ENCODE data around the gene NANOGP8. TPM values are rescaled to one million over a fixed set of nuclear protein-coding genes. Genes with fewer than 3 reads are reported as not detected.
"Not testable (repeated sequence)": the region's sequence is repeated elsewhere in the genome, so short reads cannot be mapped to it uniquely, and the experiment has no call there.

NANOGP8 gene
- total RNA-seq, 1 donor from 2014 or later = not detected

DNA sequence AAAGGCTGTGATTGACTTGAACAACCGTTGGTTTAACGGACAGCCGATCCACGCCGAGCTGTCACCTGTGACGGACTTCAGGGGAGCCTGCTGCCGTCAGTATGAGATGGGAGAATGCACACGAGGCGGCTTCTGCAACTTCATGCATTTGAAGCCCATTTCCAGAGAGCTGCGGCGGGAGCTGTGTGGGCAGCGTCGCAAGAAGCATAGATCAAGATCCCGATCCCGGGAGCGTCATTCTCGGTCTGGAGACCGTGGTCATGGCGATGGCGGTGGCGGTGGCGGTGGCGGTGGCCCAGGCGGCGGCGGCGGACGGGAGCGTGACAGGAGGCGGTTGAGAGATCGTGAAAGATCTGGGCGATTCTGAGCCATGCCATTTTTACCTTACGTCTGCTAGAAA, 7.8 kb upstream of the NANOGP8 start:
- no peak for DNase-seq (ENCODE audit: low read depth, low spot score)

DNA sequence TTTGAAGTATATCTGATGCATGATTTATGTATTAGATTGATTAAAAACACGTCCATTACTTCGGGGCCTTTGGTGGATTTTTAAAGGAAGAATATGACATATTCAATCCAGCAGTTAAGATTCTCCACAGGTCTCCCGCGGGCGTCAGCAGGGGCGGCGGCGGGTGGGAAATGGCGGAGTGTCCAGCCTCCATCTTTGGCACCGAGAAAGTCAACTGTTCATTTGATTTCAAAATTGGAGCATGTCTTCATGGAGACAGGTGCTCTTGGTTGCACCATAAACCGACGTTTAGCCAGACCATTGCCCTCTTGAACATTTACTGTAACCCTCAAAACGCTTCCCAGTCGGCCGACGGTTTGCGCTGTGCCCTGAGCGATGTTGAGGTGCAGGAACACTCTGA, 7.2 kb upstream of the NANOGP8 start:
- no peak for DNase-seq (ENCODE audit: low read depth, low spot score)

- no peak for DNase-seq (ENCODE audit: low read depth, low spot score)
These were observed 5.2 kb upstream of the NANOGP8 start for GRCh38 chr15:35090104-35090807.

- no peak for DNase-seq (ENCODE audit: low read depth, low spot score)
These were observed 4.5 kb upstream of the NANOGP8 start for GRCh38 chr15:35089551-35089950.

GRCh38 chr15:35088329-35088728, 3.2 kb upstream of the NANOGP8 start:
- DNase-seq (ENCODE audit: low read depth, low spot score) = no peak

DNA sequence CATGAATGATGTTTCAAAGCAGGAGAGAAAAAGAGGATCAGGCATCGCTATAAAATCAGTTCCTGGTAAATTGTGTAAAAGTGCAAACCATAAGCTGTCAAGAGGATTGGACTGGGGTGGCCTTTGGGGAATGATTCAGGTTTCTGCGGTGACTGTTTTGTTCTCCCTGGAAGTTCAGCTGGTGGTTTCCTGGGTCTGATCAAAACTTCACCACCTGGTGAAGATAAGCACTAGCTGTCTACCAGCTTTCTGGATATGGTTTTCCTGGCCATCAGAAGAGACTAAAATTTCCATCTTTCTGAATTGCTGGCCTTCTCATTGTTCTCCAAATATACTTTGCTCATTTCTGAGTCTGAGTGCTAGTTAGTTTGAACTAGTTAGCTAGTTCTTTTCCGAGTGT, 2.7 kb upstream of the NANOGP8 start:
- DNase-seq (ENCODE audit: low read depth, low spot score) = no peak

- not testable (repeated sequence) for DNase-seq (ENCODE audit: low read depth, low spot score)
These were observed 2.4 kb downstream of the NANOGP8 start for GRCh38 chr15:35082371-35083348.

- not testable (repeated sequence) for DNase-seq (ENCODE audit: low read depth, low spot score)
These were observed 3.3 kb downstream of the NANOGP8 start for GRCh38 chr15:35081626-35082365.

- DNase-seq (ENCODE audit: low read depth, low spot score) = no peak
These were observed 4.9 kb downstream of the NANOGP8 start for GRCh38 chr15:35080226-35080625.

- DNase-seq (ENCODE audit: low read depth, low spot score) = peak; percentile 15
These were observed 6.7 kb downstream of the NANOGP8 start for GRCh38 chr15:35078221-35078915.

GRCh38 chr15:35071106-35071505, 14.0 kb downstream of the NANOGP8 start:
- DNase-seq (ENCODE audit: low read depth, low spot score) = no peak

- no peak for DNase-seq (ENCODE audit: low read depth, low spot score)
These were observed 16.1 kb downstream of the NANOGP8 start for GRCh38 chr15:35068846-35069475.

- no peak for DNase-seq (ENCODE audit: low read depth, low spot score)
These were observed 17.4 kb downstream of the NANOGP8 start for GRCh38 chr15:35067496-35068347.

DNA sequence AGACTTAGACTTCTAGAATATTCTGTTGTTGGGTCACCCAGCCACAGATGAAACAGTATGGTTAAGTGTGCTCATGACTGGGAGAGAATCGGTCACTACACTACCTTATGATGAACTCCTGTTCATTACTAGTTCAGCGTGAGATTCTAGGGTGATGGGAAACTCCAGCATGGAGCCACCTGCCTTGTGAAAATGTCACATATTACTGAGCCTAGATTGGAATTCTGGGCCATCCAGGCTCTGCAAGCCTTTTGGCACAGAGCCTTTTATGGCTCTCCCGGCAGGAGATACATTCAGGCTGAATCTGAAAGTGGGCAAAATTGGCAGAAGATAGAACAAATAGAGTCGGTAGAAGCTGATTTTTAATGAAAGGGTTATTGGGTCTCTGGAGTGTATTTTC, 19.0 kb downstream of the NANOGP8 start:
- DNase-seq (ENCODE audit: low read depth, low spot score) = no peak

- no peak for DNase-seq (ENCODE audit: low read depth, low spot score)
These were observed 20.4 kb downstream of the NANOGP8 start for GRCh38 chr15:35064576-35065190.

- no peak for DNase-seq (ENCODE audit: low read depth, low spot score)
These were observed 22.4 kb downstream of the NANOGP8 start for GRCh38 chr15:35062738-35063099.

GRCh38 chr15:35061825-35062737, 23.0 kb downstream of the NANOGP8 start:
- no peak for DNase-seq (ENCODE audit: low read depth, low spot score)

GRCh38 chr15:35061161-35061824, 23.8 kb downstream of the NANOGP8 start:
- DNase-seq (ENCODE audit: low read depth, low spot score) = no peak
